HG03520 (cell line): ENCODE results near the gene CPB2.

ENCODE experiments used
- ATAC-seq: cut with Tn5 transposase; IDR thresholded peaks from one replicate; pipeline ENCODE4 v1.9.1; 2021; ENCODE audit warnings: mild to moderate bottlenecking, moderate library complexity; ENCODE audit not compliant: unreplicated experiment

Gene CPB2

GRCh38 chr13:46006688-46007452, 98.0 kb downstream of the CPB2 start:
- no peak for ATAC-seq

GRCh38 chr13:46004491-46004890, 100.3 kb downstream of the CPB2 start:
- no peak for ATAC-seq
